ENCODE results near the gene HS3ST3A1. TPM values are rescaled to one million over a fixed set of nuclear protein-coding genes. Genes with fewer than 3 reads are reported as not detected.

The HS3ST3A1 gene
- total RNA-seq, 1 donor from 2014 or later, result 4.1 TPM

- no peaks in the 10 kb centered on the region for H3K9me3 Mint-ChIP-seq
- no peak for DNase-seq (ENCODE audit: low spot score)
- H3K4me1 Mint-ChIP-seq (ENCODE audit: low read depth), result no peaks in the 10 kb centered on the region
- H3K4me3 Mint-ChIP-seq, result no peak overlapping the region
- intact Hi-C loops (cut with micrococcal nuclease), result no loop called here
- no peaks in the 10 kb centered on the region for H3K36me3 Mint-ChIP-seq (ENCODE audit: low read depth)
- H3K27ac Mint-ChIP-seq, result no peak overlapping the region
- H3K27me3 Mint-ChIP-seq (ENCODE audit: insufficient read depth), result peaks cover 12% of the 10 kb centered on the region
Observed at GRCh38 chr17:13626703-13627102, 25.0 kb upstream of the HS3ST3A1 start.

GRCh38 chr17:13619462-13619861 is 17.7 kb upstream of the HS3ST3A1 start:
- H3K4me3 Mint-ChIP-seq, result no peak overlapping the region
- peaks cover 7% of the 10 kb centered on the region for H3K27me3 Mint-ChIP-seq (ENCODE audit: insufficient read depth)
- no peaks in the 10 kb centered on the region for H3K36me3 Mint-ChIP-seq (ENCODE audit: low read depth)
- intact Hi-C loops (cut with micrococcal nuclease), result no loop called here
- H3K9me3 Mint-ChIP-seq, result no peaks in the 10 kb centered on the region
- no peak for DNase-seq (ENCODE audit: low spot score)
- no peak overlapping the region for H3K27ac Mint-ChIP-seq
- no peaks in the 10 kb centered on the region for H3K4me1 Mint-ChIP-seq (ENCODE audit: low read depth)

GRCh38 chr17:13616031-13616430 is 14.3 kb upstream of the HS3ST3A1 start:
- H3K9me3 Mint-ChIP-seq, result no peaks in the 10 kb centered on the region
- H3K27ac Mint-ChIP-seq, result no peak overlapping the region
- intact Hi-C loops (cut with micrococcal nuclease), result no loop called here
- DNase-seq (ENCODE audit: low spot score), result no peak
- no peaks in the 10 kb centered on the region for H3K36me3 Mint-ChIP-seq (ENCODE audit: low read depth)
- peaks cover 7% of the 10 kb centered on the region for H3K27me3 Mint-ChIP-seq (ENCODE audit: insufficient read depth)
- no peaks in the 10 kb centered on the region for H3K4me1 Mint-ChIP-seq (ENCODE audit: low read depth)
- H3K4me3 Mint-ChIP-seq, result no peak overlapping the region

- Mint-ChIP-seq H3K9me3 (no peaks in the 10 kb centered on the region), H3K4me3 (no peak overlapping the region), H3K36me3 (ENCODE audit: low read depth) (no peaks in the 10 kb centered on the region), H3K27me3 (ENCODE audit: insufficient read depth) (peaks cover 9% of the 10 kb centered on the region), H3K4me1 (ENCODE audit: low read depth) (no peaks in the 10 kb centered on the region), H3K27ac (no peak overlapping the region)
- intact Hi-C loops (cut with micrococcal nuclease), result no loop called here
- no peak for DNase-seq (ENCODE audit: low spot score)
Observed at GRCh38 chr17:13609941-13610340, 8.2 kb upstream of the HS3ST3A1 start.

GRCh38 chr17:13601322-13601775 is 380 bp downstream of the HS3ST3A1 start:
- no peak for DNase-seq (ENCODE audit: low spot score)
- H3K27me3 Mint-ChIP-seq (ENCODE audit: insufficient read depth), result peaks cover 61% of the 10 kb centered on the region
- H3K4me1 Mint-ChIP-seq (ENCODE audit: low read depth), result peaks cover 9% of the 10 kb centered on the region
- peak overlapping the region; percentile 40 for H3K4me3 Mint-ChIP-seq
- no peaks in the 10 kb centered on the region for H3K9me3 Mint-ChIP-seq
- H3K36me3 Mint-ChIP-seq (ENCODE audit: low read depth), result no peaks in the 10 kb centered on the region
- H3K27ac Mint-ChIP-seq, result no peak overlapping the region
- intact Hi-C loops (cut with micrococcal nuclease), result no loop called here

- Mint-ChIP-seq H3K4me3 (no peak overlapping the region), H3K36me3 (ENCODE audit: low read depth) (no peaks in the 10 kb centered on the region), H3K27me3 (ENCODE audit: insufficient read depth) (peaks cover 63% of the 10 kb centered on the region), H3K27ac (no peak overlapping the region), H3K9me3 (no peaks in the 10 kb centered on the region), H3K4me1 (ENCODE audit: low read depth) (peaks cover 9% of the 10 kb centered on the region)
- no peak for DNase-seq (ENCODE audit: low spot score)
- intact Hi-C loops (cut with micrococcal nuclease), result no loop called here
Observed at GRCh38 chr17:13600475-13601321, 1.0 kb downstream of the HS3ST3A1 start.

GRCh38 chr17:13599864-13600263 is 1.9 kb downstream of the HS3ST3A1 start:
- Mint-ChIP-seq H3K27me3 (ENCODE audit: insufficient read depth) (peaks cover 65% of the 10 kb centered on the region), H3K27ac (no peak overlapping the region)
- intact Hi-C loops (cut with micrococcal nuclease), result loop anchor here (2.0 to 10.0 kb wide), 7 partner anchors 265 to 1615 kb away; no protein-coding TSS in a partner anchor

GRCh38 chr17:13599168-13599577 is 2.6 kb downstream of the HS3ST3A1 start:
- Mint-ChIP-seq H3K36me3 (ENCODE audit: low read depth) (no peaks in the 10 kb centered on the region), H3K9me3 (no peaks in the 10 kb centered on the region), H3K4me3 (no peak overlapping the region), H3K27ac (no peak overlapping the region), H3K4me1 (ENCODE audit: low read depth) (peaks cover 16% of the 10 kb centered on the region), H3K27me3 (ENCODE audit: insufficient read depth) (peaks cover 61% of the 10 kb centered on the region)
- intact Hi-C loops (cut with micrococcal nuclease), result loop anchor here (2.0 to 10.0 kb wide), 7 partner anchors 264 to 1616 kb away; no protein-coding TSS in a partner anchor
- DNase-seq (ENCODE audit: low spot score), result no peak

More at GRCh38 chr17:13599864-13600263, 1.9 kb downstream of the HS3ST3A1 start:
- no peaks in the 10 kb centered on the region for H3K9me3 Mint-ChIP-seq
- H3K36me3 Mint-ChIP-seq (ENCODE audit: low read depth), result no peaks in the 10 kb centered on the region
- H3K4me3 Mint-ChIP-seq, result peak overlapping the region; percentile 17
- peaks cover 12% of the 10 kb centered on the region for H3K4me1 Mint-ChIP-seq (ENCODE audit: low read depth)
- DNase-seq (ENCODE audit: low spot score), result no peak

GRCh38 chr17:13598353-13599167 is 3.2 kb downstream of the HS3ST3A1 start:
- intact Hi-C loops (cut with micrococcal nuclease), result loop anchor here (2.0 to 10.0 kb wide), 7 partner anchors 264 to 1616 kb away; no protein-coding TSS in a partner anchor
- Mint-ChIP-seq H3K4me3 (no peak overlapping the region), H3K4me1 (ENCODE audit: low read depth) (peaks cover 16% of the 10 kb centered on the region), H3K9me3 (no peaks in the 10 kb centered on the region), H3K27me3 (ENCODE audit: insufficient read depth) (peaks cover 55% of the 10 kb centered on the region), H3K36me3 (ENCODE audit: low read depth) (no peaks in the 10 kb centered on the region), H3K27ac (no peak overlapping the region)
- no peak for DNase-seq (ENCODE audit: low spot score)

- intact Hi-C loops (cut with micrococcal nuclease), result loop anchor here (1.0 to 10.0 kb wide), 9 partner anchors 263 to 1617 kb away; no protein-coding TSS in a partner anchor
Observed at GRCh38 chr17:13597723-13598347, 3.9 kb downstream of the HS3ST3A1 start.

GRCh38 chr17:13596241-13596923 is 5.3 kb downstream of the HS3ST3A1 start:
- Mint-ChIP-seq H3K27ac (no peak overlapping the region), H3K9me3 (no peaks in the 10 kb centered on the region), H3K36me3 (ENCODE audit: low read depth) (no peaks in the 10 kb centered on the region), H3K27me3 (ENCODE audit: insufficient read depth) (peaks cover 46% of the 10 kb centered on the region), H3K4me1 (ENCODE audit: low read depth) (peaks cover 7% of the 10 kb centered on the region), H3K4me3 (no peak overlapping the region)
- no peak for DNase-seq (ENCODE audit: low spot score)
- intact Hi-C loops (cut with micrococcal nuclease), result loop anchor here (5.0 to 10.0 kb wide), 6 partner anchors 262 to 1618 kb away; no protein-coding TSS in a partner anchor

More at GRCh38 chr17:13597723-13598347, 3.9 kb downstream of the HS3ST3A1 start:
- Mint-ChIP-seq H3K27ac (no peak overlapping the region), H3K9me3 (no peaks in the 10 kb centered on the region), H3K27me3 (ENCODE audit: insufficient read depth) (peaks cover 47% of the 10 kb centered on the region), H3K4me3 (no peak overlapping the region), H3K4me1 (ENCODE audit: low read depth) (peaks cover 15% of the 10 kb centered on the region), H3K36me3 (ENCODE audit: low read depth) (no peaks in the 10 kb centered on the region)
- DNase-seq (ENCODE audit: low spot score), result peak; percentile 24

GRCh38 chr17:13595599-13595899 is 6.2 kb downstream of the HS3ST3A1 start:
- intact Hi-C loops (cut with micrococcal nuclease), result loop anchor here (1.0 to 10.0 kb wide), 7 partner anchors 261 to 1619 kb away; no protein-coding TSS in a partner anchor
- H3K27me3 Mint-ChIP-seq (ENCODE audit: insufficient read depth), result peaks cover 46% of the 10 kb centered on the region

More at GRCh38 chr17:13595599-13595899, 6.2 kb downstream of the HS3ST3A1 start:
- no peak for DNase-seq (ENCODE audit: low spot score)
- H3K4me3 Mint-ChIP-seq, result no peak overlapping the region
- H3K4me1 Mint-ChIP-seq (ENCODE audit: low read depth), result peaks cover 7% of the 10 kb centered on the region
- H3K9me3 Mint-ChIP-seq, result no peaks in the 10 kb centered on the region
- H3K36me3 Mint-ChIP-seq (ENCODE audit: low read depth), result no peaks in the 10 kb centered on the region
- H3K27ac Mint-ChIP-seq, result no peak overlapping the region

All from activated T-helper 1 cell treated with anti-CD3 and anti-CD28 coated beads, Interleukin-12 subunit alpha, Interleukin-12 subunit beta, Interleukin-2, Interleukin-4 antibody, amounts not matched to agents 30 ng/mL and 10 ng/mL and 1 ng/mL, durations not matched to agents 14 hours and 24 hours and 36 hours (primary cell).